DOHH2 (cell line): ENCODE data around the gene CAMSAP2.

Experiments
- H3F3A ChIP-seq: fragments of 200-600 bp; sonication (generic), shearing (Covaris generic); 2 replicates; pipeline ENCODE4 v1.6.0; 2016; ENCODE audit warnings: antibody characterized with exemption, mild to moderate bottlenecking; ENCODE audit not compliant: control insufficient read depth, insufficient read depth
- H3K27ac ChIP-seq: fragments of 200-600 bp; sonication (generic); 2 replicates; pipeline ENCODE4 v1.5.1; 2014; ENCODE audit warnings: low read depth, mild to moderate bottlenecking, low read length, moderate library complexity
- H3K27me3 ChIP-seq: fragments of 200-600 bp; sonication (generic); 2 replicates; pipeline ENCODE4 v1.6.1; 2014; ENCODE audit warnings: mild to moderate bottlenecking, low read length, mixed read lengths; ENCODE audit not compliant: control insufficient read depth
- H3K36me3 ChIP-seq: fragments of 200-600 bp; sonication (generic); 2 replicates; pipeline ENCODE4 v1.6.1; 2014; ENCODE audit warnings: mild to moderate bottlenecking, low read length, moderate library complexity, mixed read lengths; ENCODE audit not compliant: control insufficient read depth
- H3K4me1 ChIP-seq: fragments of 200-600 bp; sonication (generic); 2 replicates; pipeline ENCODE4 v1.6.1; 2014; ENCODE audit warnings: mild to moderate bottlenecking, low read length, mixed read lengths; ENCODE audit not compliant: control insufficient read depth
- H3K4me2 ChIP-seq: fragments of 200-600 bp; sonication (generic); 2 replicates; pipeline ENCODE4 v1.6.0; 2014; ENCODE audit warnings: mild to moderate bottlenecking, low read length, moderate library complexity
- H3K4me3 ChIP-seq: fragments of 200-600 bp; sonication (generic); 2 replicates; pipeline ENCODE4 v1.5.1; 2014; ENCODE audit warnings: mild to moderate bottlenecking, low read length, mixed read lengths
- H3K79me2 ChIP-seq: fragments of 200-600 bp; sonication (generic); 2 replicates; pipeline ENCODE4 v1.6.1; 2014; ENCODE audit warnings: mild to moderate bottlenecking, low read length, mixed read lengths; ENCODE audit not compliant: control insufficient read depth
- H3K9me2 ChIP-seq: fragments of 200-600 bp; sonication (generic); replicated peaks from 2 replicates; pipeline ENCODE4 v1.6.1; 2014; ENCODE audit warnings: mild to moderate bottlenecking, low read length, mixed read lengths; ENCODE audit not compliant: control insufficient read depth
- H3K9me3 ChIP-seq: fragments of 200-600 bp; sonication (generic); 2 replicates; pipeline ENCODE4 v1.6.1; 2014; ENCODE audit warnings: antibody characterized with exemption, low read length, mixed read lengths; ENCODE audit not compliant: control insufficient read depth, insufficient read depth
- H4K20me1 ChIP-seq: fragments of 200-600 bp; sonication (generic); 2 replicates; pipeline ENCODE4 v1.6.0; 2014; ENCODE audit warnings: low read depth, mild to moderate bottlenecking, antibody characterized with exemption, low read length, moderate library complexity; ENCODE audit not compliant: control insufficient read depth, insufficient read depth
- CTCF ChIP-seq: fragments of 200-600 bp; sonication (generic); IDR thresholded peaks from one replicate; pipeline ENCODE4 v1.5.1; 2014; ENCODE audit warnings: antibody characterized with exemption, mild to moderate bottlenecking, low read depth, low read length; ENCODE audit not compliant: poor library complexity, severe bottlenecking
- EZH2phosphoT487 ChIP-seq: fragments of 200-600 bp; sonication (generic); IDR thresholded peaks from 2 replicates; pipeline ENCODE4 v1.6.1; 2017; ENCODE audit warnings: borderline replicate concordance, mild to moderate bottlenecking, antibody characterized with exemption, low read length, moderate library complexity, mixed read lengths

CAMSAP2 gene

GRCh38 chr1:200706111-200706814 is 32.4 kb upstream of the CAMSAP2 start:
- no peaks in the 10 kb centered on the region for H3K79me2 ChIP-seq
- no peaks in the 10 kb centered on the region for H3F3A ChIP-seq
- H3K4me1 ChIP-seq, result no peaks in the 10 kb centered on the region
- H3K9me2 ChIP-seq, result no peaks in the 10 kb centered on the region
- H3K9me3 ChIP-seq, result no peaks in the 10 kb centered on the region
- no peak overlapping the region for H3K27ac ChIP-seq
- TF ChIP-seq EZH2phosphoT487 (no peak), CTCF (no peak)
- H4K20me1 ChIP-seq, result no peaks in the 10 kb centered on the region
- no peak overlapping the region for H3K4me3 ChIP-seq
- H3K27me3 ChIP-seq, result peaks cover 3% of the 10 kb centered on the region; the same call in 1 of the 2 replicates
- H3K36me3 ChIP-seq, result no peaks in the 10 kb centered on the region
- H3K4me2 ChIP-seq, result no peak overlapping the region

- TF ChIP-seq CTCF, result no peak
- no peak for TF ChIP-seq EZH2phosphoT487
- no peaks in the 10 kb centered on the region for H3K9me3 ChIP-seq
- H3K4me2 ChIP-seq, result no peak overlapping the region
- no peak overlapping the region for H3K4me3 ChIP-seq
- no peaks in the 10 kb centered on the region for H3K9me2 ChIP-seq
- H3F3A ChIP-seq, result no peaks in the 10 kb centered on the region
- H3K36me3 ChIP-seq, result no peaks in the 10 kb centered on the region
- no peaks in the 10 kb centered on the region for H3K4me1 ChIP-seq
- H4K20me1 ChIP-seq, result no peaks in the 10 kb centered on the region
- H3K27me3 ChIP-seq, result peaks cover under 1% of the 10 kb centered on the region; the same call in 1 of the 2 replicates
- no peaks in the 10 kb centered on the region for H3K79me2 ChIP-seq
- H3K27ac ChIP-seq, result no peak overlapping the region
Measured at GRCh38 chr1:200707116-200707515, 31.6 kb upstream of the CAMSAP2 start.

- Histone ChIP-seq H4K20me1 (no peaks in the 10 kb centered on the region), H3K4me1 (no peaks in the 10 kb centered on the region), H3K4me3 (no peak overlapping the region), H3K79me2 (no peaks in the 10 kb centered on the region), H3K9me2 (no peaks in the 10 kb centered on the region), H3F3A (no peaks in the 10 kb centered on the region), H3K36me3 (no peaks in the 10 kb centered on the region), H3K4me2 (no peak overlapping the region), H3K27me3 (no peaks in the 10 kb centered on the region), H3K27ac (no peak overlapping the region), H3K9me3 (no peaks in the 10 kb centered on the region)
- TF ChIP-seq CTCF, result no peak
- TF ChIP-seq EZH2phosphoT487, result no peak
Measured at GRCh38 chr1:200708161-200708560, 30.5 kb upstream of the CAMSAP2 start.
